GM12878 (cell line): Measurements from ENCODE around the gene DEFB131B. TPM values are rescaled to one million over a fixed set of nuclear protein-coding genes. Genes with fewer than 3 reads are reported as not detected.
A peak's percentile ranks its signal among the peaks of the same experiment; 100 is the strongest.

Source experiments
- ATAC-seq: fragments of 200-7000 bp; cut with Tn5 transposase; 3 replicates; pipeline ENCODE4 v1.9.1; 2020; ENCODE audit warnings: mild to moderate bottlenecking, moderate library complexity
- BruUV-seq: library from RNA; stranded (reverse); fragments of 400-500 nt; replicated peaks from 2 replicates; lab custom pipeline; 2021; lab: Mats Ljungman, UMichigan
- CTCF ChIA-PET: fragments of 300-600 bp; sonication (Branson Sonifier 250); formaldehyde crosslinking; extraction: SDS; loops from one replicate; lab custom pipeline; 2021; ENCODE audit warnings: inconsistent platforms; lab: Yijun Ruan, JAX
- POLR2A ChIA-PET: fragments of 350-600 bp; formaldehyde crosslinking; extraction: SDS; loops from one replicate; lab custom pipeline; 2021; ENCODE audit warnings: inconsistent platforms; lab: Charles Lee
- RAD21 ChIA-PET: fragments of 300-600 bp; sonication (Branson Sonifier 250); formaldehyde crosslinking; loops from one replicate; lab custom pipeline; 2023; ENCODE audit warnings: antibody characterized with exemption; ENCODE audit not compliant: unreplicated experiment; lab: Charles Lee
- SMC1A ChIA-PET: fragments of 300-600 bp; sonication (Branson Sonifier 250); formaldehyde crosslinking; loops from one replicate; lab custom pipeline; 2023; ENCODE audit not compliant: unreplicated experiment, uncharacterized antibody; lab: Charles Lee
- DNase-seq: peaks from one replicate; pipeline ENCODE4 v3.0.0-alpha.2; 2011; ENCODE audit warnings: low read depth, low spot score
- FAIRE-seq: peaks from 3 replicates; lab custom pipeline; 2011; peaks lifted over from hg19 to GRCh38; lab: Jason Lieb, UNC
- H2AFZ ChIP-seq: 2 replicates; pipeline ENCODE4 v1.6.0; 2011; ENCODE audit warnings: low read depth, low read length, control low read depth; ENCODE audit not compliant: control insufficient read depth
- H3K27ac ChIP-seq: 2 replicates; pipeline ENCODE4 v1.5.1; 2011; ENCODE audit warnings: control low read depth; ENCODE audit not compliant: control insufficient read depth, insufficient read depth
- H3K27me3 ChIP-seq, 2 experiments: replicated peaks in 1 of 2; 2 replicates each; pipeline versions ENCODE4 v1.6.0 to v1.6.1; 2011; ENCODE audit warnings: low read length in 1 of 2; ENCODE audit not compliant: control insufficient read depth in 2 of 2, insufficient read depth in 2 of 2
- H3K36me3 ChIP-seq, 2 experiments: 2 replicates each; pipeline ENCODE4 v1.5.1; 2011; ENCODE audit warnings: low read length in 1 of 2; ENCODE audit not compliant: control insufficient read depth in 2 of 2, insufficient read depth in 2 of 2
- H3K4me1 ChIP-seq: 2 replicates; pipeline ENCODE4 v1.6.1; 2011; ENCODE audit warnings: mild to moderate bottlenecking, low read length, moderate library complexity, mixed read lengths; ENCODE audit not compliant: control insufficient read depth, insufficient read depth
- H3K4me2 ChIP-seq: 2 replicates; pipeline ENCODE4 v1.6.0; 2011; ENCODE audit warnings: control low read depth; ENCODE audit not compliant: control insufficient read depth, insufficient read depth
- H3K4me3 ChIP-seq: fragments of 200-600 bp; sonication (generic); 2 replicates; pipeline ENCODE4 v1.5.1; 2016
- H3K79me2 ChIP-seq: 2 replicates; pipeline ENCODE4 v1.6.0; 2011; ENCODE audit warnings: low read length; ENCODE audit not compliant: control insufficient read depth, insufficient read depth
- H3K9ac ChIP-seq: 2 replicates; pipeline ENCODE4 v1.8.0; 2011; ENCODE audit warnings: low read length, control low read depth, mixed read lengths; ENCODE audit not compliant: control insufficient read depth, insufficient read depth
- H3K9me3 ChIP-seq: replicated peaks from 3 replicates; pipeline ENCODE4 v1.5.1; 2011; ENCODE audit warnings: mild to moderate bottlenecking, low read length; ENCODE audit not compliant: control insufficient read depth, insufficient read depth
- H4K20me1 ChIP-seq: 2 replicates; pipeline ENCODE4 v1.6.0; 2011; ENCODE audit not compliant: control insufficient read depth, insufficient read depth
- ATF7 ChIP-seq: fragments of 450-650 bp; IDR thresholded peaks from 2 replicates; pipeline ENCODE4 v1.6.1; 2016; ENCODE audit warnings: low read depth, mild to moderate bottlenecking
- NFYA ChIP-seq: IDR thresholded peaks from 2 replicates; pipeline ENCODE4 v1.6.1; 2011; ENCODE audit warnings: low read depth, mild to moderate bottlenecking, low read length, improper control_type of control experiment, borderline replicate concordance
- PAX5 ChIP-seq: IDR thresholded peaks from 2 replicates; pipeline ENCODE4 v1.6.1; 2011; ENCODE audit warnings: low read depth, low read length, borderline replicate concordance
- TCF12 ChIP-seq: IDR thresholded peaks from 2 replicates; pipeline ENCODE4 v1.6.1; 2011; ENCODE audit warnings: low read depth, mild to moderate bottlenecking, low read length
- WGBS: methylation state at CpG from one replicate; pipeline ENCODE4 v1.1.6; 2016; ENCODE audit warnings: low lambda C conversion rate; ENCODE audit not compliant: insufficient replicate concordance, insufficient coverage; ENCODE audit errors: missing lambda C conversion rate; 5-methylcytosine and 5-hydroxymethylcytosine counted together
- in situ Hi-C: fragments of 300-500 bp; cut with MboI; formaldehyde crosslinking; loops from 9 replicates; pipeline ENCODE4 v1.14.3; 2018; ENCODE audit warnings: mixed read lengths
- intact Hi-C: fragments of 100-400 bp; cut with micrococcal nuclease; formaldehyde crosslinking; loops from one replicate; pipeline ENCODE4 v1.14.2; 2022; ENCODE audit not compliant: unreplicated experiment
- polyA plus RNA-seq, 11 experiments: library from polyadenylated mRNA; depleted of rRNA in 4 of 11; unstranded in 6 of 11; stranded (reverse) in 5 of 11; fragments of >200 nt; fragmentation: Nextera tagmentation in 4 of 11; fragmentation: Illumina TruSeq in 1 of 11; extraction: Ambion mirVana in 4 of 11; extraction: Trizol in 1 of 11; gene quantifications; 1 replicate in 1 of 11; 2 replicates in 10 of 11; pipeline versions ENCODE4 v1.2.1 to v1.2.3, GENCODE V29; 2011 to 2016; ENCODE audit warnings: inconsistent platforms in 2 of 11, missing spikeins in 2 of 11, low read depth in 1 of 11
- small RNA-seq: library from RNA; depleted of rRNA; stranded (forward); fragments of <200 nt; gene quantifications from one replicate; pipeline ENCODE3, GENCODE V24; 2014
- total RNA-seq, 4 experiments: library from RNA; depleted of rRNA in 3 of 4; stranded (reverse); fragments of >200 nt in 3 of 4; fragmentation: Illumina TruSeq in 1 of 4; extraction: Trizol in 1 of 4; gene quantifications; 2 replicates each; pipeline versions ENCODE4 v1.2.1 to v1.2.3, GENCODE V29; 2013 to 2021
- TF ChIP-seq, protein P1 (sequence below): IDR thresholded peaks from 2 replicates; pipeline ENCODE4 v1.6.1; 2012; ENCODE audit warnings: low read depth, low read length, improper control_type of control experiment
- TF ChIP-seq, protein P2 (sequence below): IDR thresholded peaks from 2 replicates; pipeline ENCODE4 v1.6.1; 2012; ENCODE audit warnings: low read length, inconsistent platforms

The DEFB131B gene
- total and polyA plus RNA-seq, 10 of the 15 experiments (the other 5 are each of a cell fraction or from before 2014, with no cell fraction given), result not detected

- TF ChIP-seq, protein P1, sequence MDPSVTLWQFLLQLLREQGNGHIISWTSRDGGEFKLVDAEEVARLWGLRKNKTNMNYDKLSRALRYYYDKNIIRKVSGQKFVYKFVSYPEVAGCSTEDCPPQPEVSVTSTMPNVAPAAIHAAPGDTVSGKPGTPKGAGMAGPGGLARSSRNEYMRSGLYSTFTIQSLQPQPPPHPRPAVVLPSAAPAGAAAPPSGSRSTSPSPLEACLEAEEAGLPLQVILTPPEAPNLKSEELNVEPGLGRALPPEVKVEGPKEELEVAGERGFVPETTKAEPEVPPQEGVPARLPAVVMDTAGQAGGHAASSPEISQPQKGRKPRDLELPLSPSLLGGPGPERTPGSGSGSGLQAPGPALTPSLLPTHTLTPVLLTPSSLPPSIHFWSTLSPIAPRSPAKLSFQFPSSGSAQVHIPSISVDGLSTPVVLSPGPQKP, result no peak
- TF ChIP-seq TCF12, result peak; percentile 31; the same call in 1 of the 2 replicates
- TF ChIP-seq PAX5, result no peak
- TF ChIP-seq, protein P2, sequence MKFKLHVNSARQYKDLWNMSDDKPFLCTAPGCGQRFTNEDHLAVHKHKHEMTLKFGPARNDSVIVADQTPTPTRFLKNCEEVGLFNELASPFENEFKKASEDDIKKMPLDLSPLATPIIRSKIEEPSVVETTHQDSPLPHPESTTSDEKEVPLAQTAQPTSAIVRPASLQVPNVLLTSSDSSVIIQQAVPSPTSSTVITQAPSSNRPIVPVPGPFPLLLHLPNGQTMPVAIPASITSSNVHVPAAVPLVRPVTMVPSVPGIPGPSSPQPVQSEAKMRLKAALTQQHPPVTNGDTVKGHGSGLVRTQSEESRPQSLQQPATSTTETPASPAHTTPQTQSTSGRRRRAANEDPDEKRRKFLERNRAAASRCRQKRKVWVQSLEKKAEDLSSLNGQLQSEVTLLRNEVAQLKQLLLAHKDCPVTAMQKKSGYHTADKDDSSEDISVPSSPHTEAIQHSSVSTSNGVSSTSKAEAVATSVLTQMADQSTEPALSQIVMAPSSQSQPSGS, result peak; percentile 72
Measured at GRCh38 chr11:71931245-71931602, 53.0 kb downstream of the DEFB131B start (continued).

DNA sequence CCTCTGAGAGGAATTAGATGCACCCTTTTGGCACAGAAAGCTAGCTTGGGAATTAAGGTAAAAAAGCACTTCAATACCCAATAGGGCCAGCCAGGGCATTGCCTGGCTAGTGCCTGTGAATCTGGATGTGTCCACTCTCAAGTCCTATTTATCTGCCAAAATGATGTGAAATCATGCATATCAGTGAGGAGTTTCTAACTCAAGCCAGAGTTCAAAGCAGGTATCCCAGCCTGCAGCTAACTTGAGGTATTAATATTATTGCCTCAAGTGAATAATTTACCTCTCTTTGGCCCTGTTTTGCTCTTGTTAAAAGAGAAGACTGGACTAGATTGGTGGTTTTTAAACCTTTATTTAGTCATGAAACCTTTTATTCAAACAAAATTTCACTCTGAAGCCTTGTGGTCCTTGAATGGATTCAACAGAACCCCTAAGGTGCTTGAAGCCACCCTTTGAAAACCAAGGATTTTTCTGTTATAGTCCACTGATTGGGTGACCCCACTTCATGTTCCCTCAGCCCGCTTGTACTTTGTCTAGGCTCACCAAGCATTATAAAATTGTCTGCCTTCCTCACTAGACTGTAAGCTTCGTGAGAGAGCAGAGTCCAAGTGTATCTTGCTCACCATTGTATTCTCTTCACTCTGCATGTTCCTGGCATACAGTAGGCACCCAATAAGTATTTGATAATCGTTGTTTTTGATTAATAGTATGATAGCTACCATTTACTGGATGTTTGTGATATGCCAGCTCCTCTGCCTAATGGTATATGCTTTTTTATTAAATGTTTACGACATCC lies 55.1 kb downstream of the DEFB131B start:
- in situ Hi-C loops (no loop called here), intact Hi-C loops (no loop called here)
- no peak overlapping the region for H2AFZ ChIP-seq
- RAD21 ChIA-PET, result interaction anchor here (1.5 to 3.8 kb wide), 4 partner anchors 11 to 65 kb away, joined by 5 to 24 read pairs (median 12); partner anchors contain the start of gene IL18BP
- H3K79me2 ChIP-seq, result peaks cover 91% of the 10 kb centered on the region
- ATAC-seq, result no peak
- peaks cover 0 to 10% of the 10 kb centered on the region in 2 experiments; a peak in 2 of 4 replicates for H3K36me3 ChIP-seq
- TF ChIP-seq ATF7 (no peak), NFYA (no peak)
- H3K4me3 ChIP-seq, result peak overlapping the region; percentile 86
- no peak for DNase-seq
- BruUV-seq, result no TSS peak
- H3K27me3 ChIP-seq, result no peaks in the 10 kb centered on the region
- peak overlapping the region; percentile 35 for H3K9ac ChIP-seq
- H3K9me3 ChIP-seq, result no peaks in the 10 kb centered on the region
- FAIRE-seq, result no peak
- CTCF ChIA-PET, result interaction anchor here (0.7 to 6.8 kb wide), 11 partner anchors 11 to 501 kb away, joined by 3 to 49 read pairs (median 4); partner anchors contain the start of gene CLPB
- H3K4me2 ChIP-seq, result peak overlapping the region; percentile 84
- SMC1A ChIA-PET, result interaction anchor here (0.7 to 7.3 kb wide), 12 partner anchors 11 to 210 kb away, joined by 3 to 63 read pairs (median 6); partner anchors contain the start of gene IL18BP
- no peaks in the 10 kb centered on the region for H4K20me1 ChIP-seq
- WGBS, result 81% methylated on average over 4 of the region's 4 CpGs
- POLR2A ChIA-PET, result interaction anchor here (0.7 to 3.4 kb wide), 7 partner anchors 11 to 478 kb away, joined by 3 to 25 read pairs (median 6); no protein-coding TSS in a partner anchor
- H3K4me1 ChIP-seq, result peaks cover 21% of the 10 kb centered on the region
- H3K27ac ChIP-seq, result peak overlapping the region; percentile 98

Small RNAs within 50 kb of the gene (small RNA-seq; reads per million reads assigned to genes)
- gene RNA5SP342, result not detected

Other genes with a start within 250 kb of the DEFB131B start
Only the 7 nearest of the 9 such genes appear.
- not detected in 2 replicates for gene DEFB108B, start 45.3 kb upstream of the DEFB131B start, total RNA-seq (2014; rRNA removed)
- not detected in 2 replicates for gene DEFB108B, start 45.3 kb upstream of the DEFB131B start, total RNA-seq (2014; rRNA removed; fragmentation: Illumina TruSeq; extraction: Trizol)
- gene DEFB108B, start 45.3 kb upstream of the DEFB131B start, total RNA-seq (2021), result not detected in 2 replicates
- not detected in 2 replicates for gene DEFB108B, start 45.3 kb upstream of the DEFB131B start, polyA plus RNA-seq (2011; rRNA removed)
- gene DEFB108B, start 45.3 kb upstream of the DEFB131B start, polyA plus RNA-seq (2014; fragmentation: Illumina TruSeq; extraction: Trizol), result not detected in 2 replicates
- gene DEFB108B, start 45.3 kb upstream of the DEFB131B start, polyA plus RNA-seq (2014; fragmentation: Nextera tagmentation; extraction: Ambion mirVana), result not detected
- not detected in 2 replicates for gene DEFB108B, start 45.3 kb upstream of the DEFB131B start, polyA plus RNA-seq (2014; rRNA removed)
- not detected for gene DEFB108B, start 45.3 kb upstream of the DEFB131B start, polyA plus RNA-seq (2016; fragmentation: Nextera tagmentation; extraction: Ambion mirVana)
- gene XNDC1N, start 50.1 kb downstream of the DEFB131B start, total RNA-seq (2014; rRNA removed), result 6.2 and 8.5 TPM in 2 replicates
- gene XNDC1N, start 50.1 kb downstream of the DEFB131B start, total RNA-seq (2014; rRNA removed; fragmentation: Illumina TruSeq; extraction: Trizol), result 12.8 and 13.6 TPM in 2 replicates
- 9.8 and 10.4 TPM in 2 replicates for gene XNDC1N, start 50.1 kb downstream of the DEFB131B start, total RNA-seq (2021)
- 6.2 and 8.2 TPM in 2 replicates for gene XNDC1N, start 50.1 kb downstream of the DEFB131B start, polyA plus RNA-seq (2011; rRNA removed)
- 5.7 and 9.7 TPM in 2 replicates for gene XNDC1N, start 50.1 kb downstream of the DEFB131B start, polyA plus RNA-seq (2014; fragmentation: Illumina TruSeq; extraction: Trizol)
- 10 to 100 TPM in 1 of 2 experiments, 1 to 10 TPM in 1; 8.2 to 13.7 TPM for gene XNDC1N, start 50.1 kb downstream of the DEFB131B start, polyA plus RNA-seq (2014; fragmentation: Nextera tagmentation; extraction: Ambion mirVana)
- 6.1 and 9.2 TPM in 2 replicates for gene XNDC1N, start 50.1 kb downstream of the DEFB131B start, polyA plus RNA-seq (2014; rRNA removed)
- 10 to 100 TPM; 11.1 to 12.8 TPM for gene XNDC1N, start 50.1 kb downstream of the DEFB131B start, polyA plus RNA-seq (2016; fragmentation: Nextera tagmentation; extraction: Ambion mirVana)
- gene RNF121, start 50.6 kb downstream of the DEFB131B start, total RNA-seq (2014; rRNA removed), result 41.5 and 42.4 TPM in 2 replicates
- 23.1 and 27.8 TPM in 2 replicates for gene RNF121, start 50.6 kb downstream of the DEFB131B start, total RNA-seq (2014; rRNA removed; fragmentation: Illumina TruSeq; extraction: Trizol)
- 42.9 and 46.0 TPM in 2 replicates for gene RNF121, start 50.6 kb downstream of the DEFB131B start, total RNA-seq (2021)
- gene RNF121, start 50.6 kb downstream of the DEFB131B start, polyA plus RNA-seq (2011; rRNA removed), result 61.2 and 73.7 TPM in 2 replicates
- gene RNF121, start 50.6 kb downstream of the DEFB131B start, polyA plus RNA-seq (2014; fragmentation: Illumina TruSeq; extraction: Trizol), result 36.7 and 47.2 TPM in 2 replicates
- gene RNF121, start 50.6 kb downstream of the DEFB131B start, polyA plus RNA-seq (2014; fragmentation: Nextera tagmentation; extraction: Ambion mirVana), result 10 to 100 TPM in 1 of 2 experiments, 1 to 10 TPM in 1; 8.6 to 19.0 TPM
- gene RNF121, start 50.6 kb downstream of the DEFB131B start, polyA plus RNA-seq (2014; rRNA removed), result 43.7 and 52.5 TPM in 2 replicates
- 10 to 100 TPM; 19.4 to 22.2 TPM for gene RNF121, start 50.6 kb downstream of the DEFB131B start, polyA plus RNA-seq (2016; fragmentation: Nextera tagmentation; extraction: Ambion mirVana)
- gene IL18BP, start 120.5 kb downstream of the DEFB131B start, total RNA-seq (2014; rRNA removed), result 4.9 and 5.5 TPM in 2 replicates
- gene IL18BP, start 120.5 kb downstream of the DEFB131B start, total RNA-seq (2014; rRNA removed; fragmentation: Illumina TruSeq; extraction: Trizol), result 5.0 and 5.9 TPM in 2 replicates
- 16.3 and 19.0 TPM in 2 replicates for gene IL18BP, start 120.5 kb downstream of the DEFB131B start, total RNA-seq (2021)
- 9.2 and 11.8 TPM in 2 replicates for gene IL18BP, start 120.5 kb downstream of the DEFB131B start, polyA plus RNA-seq (2011; rRNA removed)
- gene IL18BP, start 120.5 kb downstream of the DEFB131B start, polyA plus RNA-seq (2014; fragmentation: Illumina TruSeq; extraction: Trizol), result 13.7 and 15.9 TPM in 2 replicates
- gene IL18BP, start 120.5 kb downstream of the DEFB131B start, polyA plus RNA-seq (2014; fragmentation: Nextera tagmentation; extraction: Ambion mirVana), result 1 to 10 TPM; 2.6 to 3.5 TPM
- gene IL18BP, start 120.5 kb downstream of the DEFB131B start, polyA plus RNA-seq (2014; rRNA removed), result 18.1 and 23.4 TPM in 2 replicates
- 10 to 100 TPM; 10.2 to 11.1 TPM for gene IL18BP, start 120.5 kb downstream of the DEFB131B start, polyA plus RNA-seq (2016; fragmentation: Nextera tagmentation; extraction: Ambion mirVana)
- gene NUMA1, start 202.1 kb downstream of the DEFB131B start, total RNA-seq (2014; rRNA removed), result 82.3 and 88.1 TPM in 2 replicates
- gene NUMA1, start 202.1 kb downstream of the DEFB131B start, total RNA-seq (2014; rRNA removed; fragmentation: Illumina TruSeq; extraction: Trizol), result 44.3 TPM in 2 replicates
- gene NUMA1, start 202.1 kb downstream of the DEFB131B start, total RNA-seq (2021), result 102 and 111 TPM in 2 replicates
- gene NUMA1, start 202.1 kb downstream of the DEFB131B start, polyA plus RNA-seq (2011; rRNA removed), result 32.7 and 61.5 TPM in 2 replicates
- 36.7 and 60.6 TPM in 2 replicates for gene NUMA1, start 202.1 kb downstream of the DEFB131B start, polyA plus RNA-seq (2014; fragmentation: Illumina TruSeq; extraction: Trizol)
- gene NUMA1, start 202.1 kb downstream of the DEFB131B start, polyA plus RNA-seq (2014; fragmentation: Nextera tagmentation; extraction: Ambion mirVana), result 1 to 10 TPM; 5.5 to 7.1 TPM
- 77.3 and 84.6 TPM in 2 replicates for gene NUMA1, start 202.1 kb downstream of the DEFB131B start, polyA plus RNA-seq (2014; rRNA removed)
- 10 to 100 TPM; 58.1 to 63.5 TPM for gene NUMA1, start 202.1 kb downstream of the DEFB131B start, polyA plus RNA-seq (2016; fragmentation: Nextera tagmentation; extraction: Ambion mirVana)
- gene LRRC51, start 202.4 kb downstream of the DEFB131B start, total RNA-seq (2014; rRNA removed), result 4.0 and 5.6 TPM in 2 replicates
- 4.1 and 4.7 TPM in 2 replicates for gene LRRC51, start 202.4 kb downstream of the DEFB131B start, total RNA-seq (2014; rRNA removed; fragmentation: Illumina TruSeq; extraction: Trizol)
- gene LRRC51, start 202.4 kb downstream of the DEFB131B start, total RNA-seq (2021), result 2.6 and 5.5 TPM in 2 replicates
- gene LRRC51, start 202.4 kb downstream of the DEFB131B start, polyA plus RNA-seq (2011; rRNA removed), result 6.1 and 8.6 TPM in 2 replicates
- 6.4 and 11.7 TPM in 2 replicates for gene LRRC51, start 202.4 kb downstream of the DEFB131B start, polyA plus RNA-seq (2014; fragmentation: Illumina TruSeq; extraction: Trizol)
- 1 to 10 TPM; 4.7 to 6.2 TPM for gene LRRC51, start 202.4 kb downstream of the DEFB131B start, polyA plus RNA-seq (2014; fragmentation: Nextera tagmentation; extraction: Ambion mirVana)
- gene LRRC51, start 202.4 kb downstream of the DEFB131B start, polyA plus RNA-seq (2014; rRNA removed), result 7.5 and 7.8 TPM in 2 replicates
- gene LRRC51, start 202.4 kb downstream of the DEFB131B start, polyA plus RNA-seq (2016; fragmentation: Nextera tagmentation; extraction: Ambion mirVana), result 1 to 10 TPM; 3.1 to 6.1 TPM
- 112 and 127 TPM in 2 replicates for gene LAMTOR1, start 224.8 kb downstream of the DEFB131B start, total RNA-seq (2014; rRNA removed)
- gene LAMTOR1, start 224.8 kb downstream of the DEFB131B start, total RNA-seq (2014; rRNA removed; fragmentation: Illumina TruSeq; extraction: Trizol), result 59.8 and 66.5 TPM in 2 replicates
- gene LAMTOR1, start 224.8 kb downstream of the DEFB131B start, total RNA-seq (2021), result 80.8 and 82.1 TPM in 2 replicates
- 45.8 and 58.8 TPM in 2 replicates for gene LAMTOR1, start 224.8 kb downstream of the DEFB131B start, polyA plus RNA-seq (2011; rRNA removed)
- gene LAMTOR1, start 224.8 kb downstream of the DEFB131B start, polyA plus RNA-seq (2014; fragmentation: Illumina TruSeq; extraction: Trizol), result 75.6 and 94.4 TPM in 2 replicates
- gene LAMTOR1, start 224.8 kb downstream of the DEFB131B start, polyA plus RNA-seq (2014; fragmentation: Nextera tagmentation; extraction: Ambion mirVana), result 100 to 1,000 TPM in 1 of 2 experiments, 10 to 100 TPM in 1; 85.1 to 126 TPM
- 126 and 128 TPM in 2 replicates for gene LAMTOR1, start 224.8 kb downstream of the DEFB131B start, polyA plus RNA-seq (2014; rRNA removed)
- 100 to 1,000 TPM; 139 to 141 TPM for gene LAMTOR1, start 224.8 kb downstream of the DEFB131B start, polyA plus RNA-seq (2016; fragmentation: Nextera tagmentation; extraction: Ambion mirVana)